Thoracic aorta (tissue), 2 donors: ENCODE data around the gene NKAIN2. TPM values are rescaled to one million over a fixed set of nuclear protein-coding genes. Genes with fewer than 3 reads are reported as not detected.
"Not testable (repeated sequence)": the region's sequence is repeated elsewhere in the genome, so short reads cannot be mapped to it uniquely, and the experiment has no call there.

Experiments used
- ATAC-seq: fragments of 150-250 bp; one replicate; pipeline ENCODE4 v1.8.0; 2017; ENCODE audit warnings: low read depth; ENCODE audit not compliant: insufficient number of reproducible peaks, low FRiP score
- DNase-seq: peaks from one replicate; pipeline ENCODE4 v3.0.0-alpha.2; 2020; ENCODE audit warnings: low spot score
- H3K27ac ChIP-seq, 2 donors: fragments of 200-600 bp; sonication (generic); 1 replicate in 1 of 2; 2 replicates in 1 of 2; pipeline ENCODE4 v1.5.1; 2016; ENCODE audit warnings: mild to moderate bottlenecking in 2 of 2, moderate library complexity in 2 of 2
- H3K27me3 ChIP-seq: fragments of 200-600 bp; sonication (generic); replicated peaks from 2 replicates; pipeline ENCODE4 v1.6.0; 2016; ENCODE audit warnings: mild to moderate bottlenecking; ENCODE audit not compliant: insufficient read depth
- H3K36me3 ChIP-seq: fragments of 200-600 bp; sonication (generic); one replicate; pipeline ENCODE4 v1.5.1; 2016
- H3K4me1 ChIP-seq, 2 donors: fragments of 200-600 bp; sonication (generic); 1 replicate in 1 of 2; 2 replicates in 1 of 2; pipeline versions ENCODE4 v1.5.1 to v1.6.0; 2016; ENCODE audit warnings: low read depth in 2 of 2, mild to moderate bottlenecking in 1 of 2; ENCODE audit not compliant: control insufficient read depth in 1 of 2
- H3K4me3 ChIP-seq: fragments of 200-600 bp; sonication (generic); 2 replicates; pipeline ENCODE4 v1.5.1; 2016; ENCODE audit warnings: mild to moderate bottlenecking
- H3K9me3 ChIP-seq: fragments of 200-600 bp; sonication (generic); 2 replicates; pipeline ENCODE4 v1.5.1; 2016
- total RNA-seq, 2 donors: library from RNA; depleted of rRNA; stranded (reverse); fragments of >200 nt; gene quantifications; one replicate each; pipeline versions ENCODE4 v1.1.0 to v1.2.3, GENCODE V29; 2016
- TF ChIP-seq, protein P1 (sequence below): fragments of 200-600 bp; sonication (generic); IDR thresholded peaks from one replicate; pipeline ENCODE4 v1.5.1; 2019; ENCODE audit warnings: antibody characterized with exemption

The NKAIN2 gene
- total RNA-seq, 2 donors from 2014 or later: 0.28 TPM; not detected in 1

DNA sequence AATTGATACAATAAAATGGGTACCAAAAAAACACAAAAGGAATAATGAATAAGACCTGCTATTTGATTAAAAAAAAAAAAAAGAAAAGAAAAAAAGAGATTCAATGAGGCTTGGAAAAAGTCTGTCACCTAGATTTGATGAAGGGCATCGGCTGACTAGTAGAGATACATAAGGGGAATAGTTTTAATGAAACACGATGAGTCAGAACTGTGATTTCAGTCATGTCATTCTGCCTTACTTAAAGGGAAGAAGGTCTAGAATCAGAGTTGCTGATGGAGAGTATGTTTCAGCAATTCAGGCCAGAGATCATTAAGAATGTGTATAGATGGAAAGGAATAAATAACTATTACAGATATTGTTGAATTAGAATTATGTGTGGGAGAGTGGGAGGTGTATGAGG is 592.7 kb downstream of the NKAIN2 start:
- Histone ChIP-seq H3K27ac (no peak overlapping the region), H3K4me3 (no peak overlapping the region), H3K27me3 (no peaks in the 10 kb centered on the region), H3K9me3 (no peaks in the 10 kb centered on the region), H3K4me1 (no peaks in the 10 kb centered on the region), H3K36me3 (no peaks in the 10 kb centered on the region)
- TF ChIP-seq, protein P1, sequence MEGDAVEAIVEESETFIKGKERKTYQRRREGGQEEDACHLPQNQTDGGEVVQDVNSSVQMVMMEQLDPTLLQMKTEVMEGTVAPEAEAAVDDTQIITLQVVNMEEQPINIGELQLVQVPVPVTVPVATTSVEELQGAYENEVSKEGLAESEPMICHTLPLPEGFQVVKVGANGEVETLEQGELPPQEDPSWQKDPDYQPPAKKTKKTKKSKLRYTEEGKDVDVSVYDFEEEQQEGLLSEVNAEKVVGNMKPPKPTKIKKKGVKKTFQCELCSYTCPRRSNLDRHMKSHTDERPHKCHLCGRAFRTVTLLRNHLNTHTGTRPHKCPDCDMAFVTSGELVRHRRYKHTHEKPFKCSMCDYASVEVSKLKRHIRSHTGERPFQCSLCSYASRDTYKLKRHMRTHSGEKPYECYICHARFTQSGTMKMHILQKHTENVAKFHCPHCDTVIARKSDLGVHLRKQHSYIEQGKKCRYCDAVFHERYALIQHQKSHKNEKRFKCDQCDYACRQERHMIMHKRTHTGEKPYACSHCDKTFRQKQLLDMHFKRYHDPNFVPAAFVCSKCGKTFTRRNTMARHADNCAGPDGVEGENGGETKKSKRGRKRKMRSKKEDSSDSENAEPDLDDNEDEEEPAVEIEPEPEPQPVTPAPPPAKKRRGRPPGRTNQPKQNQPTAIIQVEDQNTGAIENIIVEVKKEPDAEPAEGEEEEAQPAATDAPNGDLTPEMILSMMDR: no peak
- ATAC-seq (no peak), DNase-seq (no peak)

DNA sequence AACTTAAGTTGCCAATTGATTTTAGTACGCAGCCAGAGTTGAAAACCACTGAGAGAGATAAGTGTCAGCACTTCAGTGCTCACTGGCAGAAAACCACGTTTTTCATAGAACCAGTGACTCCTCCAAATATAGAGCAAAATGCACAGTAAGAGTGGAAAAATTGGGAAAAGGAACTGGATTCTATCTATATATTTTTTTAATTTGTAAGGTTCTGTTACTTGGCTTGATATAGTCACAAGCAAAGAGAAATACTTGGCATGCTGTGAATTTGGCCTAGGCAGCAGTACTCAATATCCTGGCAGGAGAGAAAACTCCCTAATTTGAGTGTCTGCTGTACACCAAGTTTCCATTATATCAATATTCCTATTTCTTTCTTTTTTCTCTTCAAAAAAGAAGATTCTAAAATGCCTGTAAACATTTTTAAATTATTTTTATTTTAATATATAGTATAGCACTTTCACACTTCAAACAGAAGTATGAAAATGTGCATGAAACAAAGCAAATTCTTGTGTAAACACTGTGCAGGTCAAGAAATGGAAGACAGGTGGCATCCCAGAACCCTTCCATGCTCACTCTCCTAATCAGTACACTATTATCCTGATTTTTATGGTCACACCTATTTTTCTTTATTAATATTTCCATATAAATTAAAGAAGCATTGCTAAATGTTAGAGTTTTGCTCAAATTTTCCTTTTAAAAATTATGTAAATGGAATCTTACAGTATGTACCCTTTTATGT is 596.8 kb downstream of the NKAIN2 start:
- DNase-seq (no peak), ATAC-seq (no peak)
- TF ChIP-seq, protein P1: no peak
- H3K36me3 ChIP-seq: no peaks in the 10 kb centered on the region
- H3K27ac ChIP-seq: no peak overlapping the region
- no peak overlapping the region for H3K4me3 ChIP-seq
- H3K27me3 ChIP-seq: no peaks in the 10 kb centered on the region
- no peaks in the 10 kb centered on the region for H3K4me1 ChIP-seq
- H3K9me3 ChIP-seq: no peaks in the 10 kb centered on the region

DNA sequence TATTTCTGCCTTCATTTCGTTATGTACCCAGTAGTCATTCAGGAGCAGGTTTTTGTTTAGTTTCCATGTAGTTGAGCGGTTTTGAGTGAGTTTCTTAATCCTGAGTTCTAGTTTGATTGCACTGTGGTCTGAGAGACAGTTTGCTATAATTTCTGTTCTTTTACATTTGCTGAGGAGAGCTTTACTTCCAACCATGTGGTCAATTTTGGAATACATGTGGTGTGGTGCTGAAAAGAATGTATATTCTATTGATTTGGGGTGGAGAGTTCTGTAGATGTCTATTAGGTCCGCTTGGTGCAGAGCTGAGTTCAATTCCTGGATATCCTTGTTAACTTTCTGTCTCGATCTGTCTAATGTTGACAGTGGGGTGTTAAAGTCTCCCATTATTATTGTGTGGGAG is 606.8 kb downstream of the NKAIN2 start:
- H3K4me1 ChIP-seq, H3K36me3 ChIP-seq, H3K27ac ChIP-seq, ATAC-seq, H3K9me3 ChIP-seq, DNase-seq, H3K4me3 ChIP-seq, H3K27me3 ChIP-seq: not testable (repeated sequence)

DNA sequence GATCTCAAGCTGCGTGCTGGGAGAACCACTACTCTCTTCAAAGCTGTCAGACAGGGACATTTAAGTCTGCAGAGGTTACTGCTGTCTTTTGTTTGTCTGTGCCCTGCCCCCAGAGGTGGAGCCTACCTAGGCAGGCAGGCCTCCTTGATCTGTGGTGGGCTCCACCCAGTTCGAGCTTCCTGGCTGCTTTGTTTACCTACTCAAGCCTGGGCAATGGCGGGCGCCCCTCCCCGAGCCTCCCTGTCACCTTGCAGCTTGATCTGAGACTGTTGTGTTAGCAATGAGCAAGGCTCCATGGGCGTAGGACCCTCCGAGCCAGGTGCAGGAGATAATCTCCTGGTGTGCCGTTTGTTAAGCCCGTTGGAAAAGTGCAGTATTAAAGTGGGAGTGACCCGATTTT is 609.0 kb downstream of the NKAIN2 start:
- ATAC-seq, H3K9me3 ChIP-seq, H3K27me3 ChIP-seq, H3K4me3 ChIP-seq, H3K4me1 ChIP-seq, H3K27ac ChIP-seq, DNase-seq, H3K36me3 ChIP-seq: not testable (repeated sequence)

DNA sequence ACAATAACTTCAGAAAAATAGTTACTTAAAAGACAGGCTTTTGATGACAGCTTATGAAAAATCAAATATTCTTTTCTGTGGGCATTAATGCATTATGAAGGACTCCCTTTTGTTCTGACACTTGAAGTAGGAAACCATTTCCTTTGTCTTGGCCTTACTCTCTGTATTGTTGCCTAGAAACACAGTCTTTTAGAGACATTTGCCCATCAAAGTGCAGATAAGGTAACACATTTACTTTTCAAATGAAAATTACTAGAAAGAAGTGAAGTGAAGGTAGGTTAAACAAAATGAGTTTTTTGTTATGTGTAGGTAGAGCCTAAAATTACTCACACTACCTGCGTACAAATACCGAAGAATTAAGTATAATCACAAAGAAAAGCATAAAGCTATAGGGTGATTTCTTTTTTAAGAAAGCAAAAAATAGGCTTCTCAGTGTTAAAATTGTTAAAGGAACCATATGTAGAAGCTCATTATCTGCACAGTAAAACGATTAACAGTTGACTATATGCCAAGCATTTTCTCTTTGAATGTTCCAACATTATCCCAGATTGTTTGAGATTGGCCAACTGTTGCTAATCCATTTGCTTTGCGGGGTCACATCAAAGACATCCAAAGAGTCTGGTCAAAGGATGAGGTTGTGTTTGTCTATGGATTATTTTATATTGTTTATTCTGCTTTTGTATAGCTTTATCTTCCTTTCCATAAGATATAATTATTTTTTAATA is 616.6 kb downstream of the NKAIN2 start:
- Histone ChIP-seq H3K27ac (no peak overlapping the region), H3K4me3 (no peak overlapping the region), H3K9me3 (no peaks in the 10 kb centered on the region), H3K4me1 (no peaks in the 10 kb centered on the region), H3K27me3 (no peaks in the 10 kb centered on the region), H3K36me3 (no peaks in the 10 kb centered on the region)
- no peak for ATAC-seq
- no peak for DNase-seq
- TF ChIP-seq, protein P1: no peak

DNA sequence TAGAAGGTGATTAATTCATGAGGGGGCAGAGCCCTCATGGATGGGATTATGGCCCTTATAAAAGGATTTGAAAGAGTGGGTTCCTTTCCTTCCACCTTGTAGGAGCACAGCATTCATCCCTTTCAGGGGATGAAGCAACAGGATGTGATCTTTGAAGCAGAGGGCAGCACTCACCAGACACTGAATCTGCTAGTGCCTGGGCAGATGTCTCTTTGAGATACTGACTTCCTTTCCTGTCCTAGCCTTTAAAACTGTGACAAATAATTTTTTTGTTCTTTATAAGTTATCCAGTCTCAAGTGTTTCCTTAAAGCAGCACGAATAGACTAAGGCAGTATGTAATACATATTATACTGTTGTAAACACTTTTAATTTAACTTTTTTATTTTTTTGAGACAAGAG is 620.0 kb downstream of the NKAIN2 start:
- Histone ChIP-seq H3K4me1 (no peaks in the 10 kb centered on the region), H3K27me3 (no peaks in the 10 kb centered on the region), H3K9me3 (no peaks in the 10 kb centered on the region), H3K4me3 (no peak overlapping the region), H3K27ac (no peak overlapping the region), H3K36me3 (no peaks in the 10 kb centered on the region)
- ATAC-seq (no peak), DNase-seq (no peak)
- TF ChIP-seq, protein P1: no peak
